Liver (tissue), 9 donors: ENCODE data around the gene ZDHHC14. TPM values are rescaled to one million over a fixed set of nuclear protein-coding genes. Genes with fewer than 3 reads are reported as not detected.

ENCODE experiments used
- DNase-seq: peaks from one replicate; pipeline ENCODE4 v3.0.0-alpha.2; 2017; ENCODE audit warnings: low spot score
- H3K27ac ChIP-seq, 2 donors: one replicate each; pipeline ENCODE4 v1.7.0; 2013; ENCODE audit warnings: inconsistent platforms in 2 of 2, low read length in 2 of 2, control low read depth in 1 of 2, low read depth in 1 of 2, mild to moderate bottlenecking in 1 of 2
- H3K27me3 ChIP-seq, 4 donors: one replicate each; pipeline versions ENCODE4 v1.6.1 to v1.7.0; 2013; ENCODE audit warnings: low read length in 3 of 4, inconsistent platforms in 1 of 4, mild to moderate bottlenecking in 1 of 4, moderate library complexity in 1 of 4; ENCODE audit not compliant: control insufficient read depth in 4 of 4, insufficient read depth in 4 of 4
- H3K36me3 ChIP-seq, 4 donors: one replicate each; pipeline versions ENCODE4 v1.6.1 to v1.7.0; 2013; ENCODE audit warnings: low read length in 3 of 4, mild to moderate bottlenecking in 3 of 4, low read depth in 1 of 4, moderate library complexity in 1 of 4; ENCODE audit not compliant: control insufficient read depth in 4 of 4, insufficient read depth in 3 of 4
- H3K4me1 ChIP-seq, 4 donors: one replicate each; pipeline versions ENCODE4 v1.6.1 to v1.7.0; 2013; ENCODE audit warnings: low read length in 3 of 4, mild to moderate bottlenecking in 3 of 4, moderate library complexity in 1 of 4; ENCODE audit not compliant: control insufficient read depth in 4 of 4, insufficient read depth in 4 of 4
- H3K4me3 ChIP-seq, 3 donors: one replicate each; pipeline versions ENCODE4 v1.6.1 to v1.7.0; 2013; ENCODE audit warnings: low read length in 3 of 3, control low read depth in 1 of 3, low read depth in 1 of 3, mild to moderate bottlenecking in 1 of 3
- H3K9ac ChIP-seq, 2 donors: one replicate each; pipeline ENCODE4 v1.7.0; 2013; ENCODE audit warnings: low read length in 2 of 2, mild to moderate bottlenecking in 2 of 2, moderate library complexity in 2 of 2, control low read depth in 1 of 2, low read depth in 1 of 2
- H3K9me3 ChIP-seq, 4 donors: one replicate each; pipeline versions ENCODE4 v1.6.1 to v1.7.0; 2013; ENCODE audit warnings: low read length in 3 of 4; ENCODE audit not compliant: control insufficient read depth in 4 of 4
- EGR1 ChIP-seq, 2 donors: IDR thresholded peaks; 2 replicates each; pipeline ENCODE4 v1.6.1; 2016 to 2018; ENCODE audit warnings: antibody characterized with exemption in 2 of 2, low read depth in 2 of 2
- FOXA1 ChIP-seq: IDR thresholded peaks from 2 replicates; pipeline ENCODE4 v1.6.1; 2016; ENCODE audit warnings: antibody characterized with exemption
- FOXA2 ChIP-seq: IDR thresholded peaks from 2 replicates; pipeline ENCODE4 v1.6.1; 2016; ENCODE audit warnings: antibody characterized with exemption
- HNF4A ChIP-seq, 2 donors: conservative IDR thresholded peaks; 2 replicates each; pipeline ENCODE4 v1.6.1; 2016; ENCODE audit warnings: antibody characterized with exemption in 2 of 2, mild to moderate bottlenecking in 2 of 2
- HNF4G ChIP-seq: IDR thresholded peaks from 2 replicates; pipeline ENCODE4 v1.6.1; 2016; ENCODE audit warnings: antibody characterized with exemption
- JUND ChIP-seq, 2 donors: IDR thresholded peaks; 2 replicates each; pipeline ENCODE4 v1.6.1; 2016; ENCODE audit warnings: antibody characterized with exemption in 2 of 2
- NR2F2 ChIP-seq: IDR thresholded peaks from 2 replicates; pipeline ENCODE4 v1.6.1; 2016; ENCODE audit warnings: antibody characterized with exemption
- RAD21 ChIP-seq, 2 donors: IDR thresholded peaks; 2 replicates each; pipeline ENCODE4 v1.6.1; 2016; ENCODE audit warnings: antibody characterized with exemption in 2 of 2, mild to moderate bottlenecking in 2 of 2
- RXRA ChIP-seq, 2 donors: IDR thresholded peaks; 2 replicates each; pipeline ENCODE4 v1.6.1; 2017 to 2018; ENCODE audit warnings: antibody characterized with exemption in 2 of 2, mild to moderate bottlenecking in 1 of 2
- TAF1 ChIP-seq: conservative IDR thresholded peaks from 2 replicates; pipeline ENCODE4 v1.6.1; 2016; ENCODE audit warnings: antibody characterized with exemption, mild to moderate bottlenecking
- YY1 ChIP-seq: IDR thresholded peaks from 2 replicates; pipeline ENCODE4 v1.6.1; 2016; ENCODE audit warnings: antibody characterized with exemption, mild to moderate bottlenecking
- WGBS: extraction: QIAGEN DNeasy Blood & Tissue Kit; methylation state at CpG from one replicate; pipeline ENCODE4 v1.1.7; 2013; 5-methylcytosine and 5-hydroxymethylcytosine counted together
- polyA plus RNA-seq, 2 donors: library from polyadenylated mRNA; stranded (reverse) in 1 of 2; unstranded in 1 of 2; fragments of 200-250 nt in 1 of 2; fragments of >200 nt in 1 of 2; fragmentation: Nextera tagmentation in 1 of 2; extraction: Ambion mirVana in 1 of 2; gene quantifications; one replicate each; pipeline versions ENCODE4 v1.2.1 to v1.2.3, GENCODE V29; 2013 to 2015
- total RNA-seq, 2 donors: library from RNA; depleted of rRNA; stranded (reverse); fragments of >200 nt; gene quantifications; one replicate each; pipeline ENCODE4 v1.2.3, GENCODE V29; 2014
- TF ChIP-seq, protein P1 (sequence below): IDR thresholded peaks from 2 replicates; pipeline ENCODE4 v1.6.1; 2016; ENCODE audit warnings: antibody characterized with exemption
- TF ChIP-seq, protein P2 (sequence below): IDR thresholded peaks from 2 replicates; pipeline ENCODE4 v1.6.1; 2016; ENCODE audit warnings: antibody characterized with exemption
- TF ChIP-seq, protein P3 (sequence below): IDR thresholded peaks from 2 replicates; pipeline ENCODE4 v1.6.1; 2016; ENCODE audit warnings: antibody characterized with exemption
- TF ChIP-seq, protein P4 (sequence below): fragments of 150-350 bp; IDR thresholded peaks from 2 replicates; pipeline ENCODE4 v1.5.1; 2017; ENCODE audit warnings: improper control_type of control experiment, low read depth, low read length; ENCODE audit not compliant: missing input control
- TF ChIP-seq, protein P5 (sequence below): IDR thresholded peaks from 2 replicates; pipeline ENCODE4 v1.6.1; 2016; ENCODE audit warnings: antibody characterized with exemption, mild to moderate bottlenecking
- donor health status: healthy.
- donor health status: healthy.
- donor health status: healthy.
- donor health status: healthy.
- donor health status: healthy.

The ZDHHC14 gene
- total and polyA plus RNA-seq, 4 donors = 4.4 to 11.7 (median 8.4) TPM

DNA sequence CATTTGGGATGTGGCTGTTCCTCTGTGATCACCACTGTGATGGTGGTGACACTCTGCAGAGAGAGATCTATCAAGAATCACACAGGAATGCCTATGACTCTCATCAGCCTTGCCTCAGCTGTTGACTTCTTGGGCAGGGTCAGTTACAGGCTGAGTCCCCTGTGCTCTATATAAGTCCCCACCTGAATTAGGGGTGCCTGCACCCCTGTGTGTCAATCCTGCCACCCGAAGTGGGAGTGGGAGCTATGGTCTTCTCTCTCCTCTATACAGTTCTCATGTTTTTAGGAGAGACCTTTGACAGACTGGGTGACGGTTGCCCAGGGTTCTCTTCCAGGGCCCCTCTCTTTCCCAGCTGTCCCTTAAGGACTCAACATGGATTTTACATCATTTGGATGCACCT, 173.8 kb downstream of the ZDHHC14 start:
- H3K4me3 ChIP-seq = no peak overlapping the region
- DNase-seq = no peak
- TF ChIP-seq, protein P1, sequence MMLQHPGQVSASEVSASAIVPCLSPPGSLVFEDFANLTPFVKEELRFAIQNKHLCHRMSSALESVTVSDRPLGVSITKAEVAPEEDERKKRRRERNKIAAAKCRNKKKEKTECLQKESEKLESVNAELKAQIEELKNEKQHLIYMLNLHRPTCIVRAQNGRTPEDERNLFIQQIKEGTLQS = no peak
- TF ChIP-seq HNF4A (conservative IDR thresholded peaks at IDR 0.05) = no peak
- H3K4me1 ChIP-seq = peaks cover 5 to 30% (median 22%) of the 10 kb centered on the region in 4 donors
- no peak overlapping the region for H3K9ac ChIP-seq
- no peak overlapping the region for H3K27ac ChIP-seq
- H3K36me3 ChIP-seq = peaks cover 0 to 5% (median 1%) of the 10 kb centered on the region in 4 donors
- WGBS = 92% methylated on average over 2 of the region's 2 CpGs
- no peaks in the 10 kb centered on the region for H3K27me3 ChIP-seq
- H3K9me3 ChIP-seq = no peaks in the 10 kb centered on the region

DNA sequence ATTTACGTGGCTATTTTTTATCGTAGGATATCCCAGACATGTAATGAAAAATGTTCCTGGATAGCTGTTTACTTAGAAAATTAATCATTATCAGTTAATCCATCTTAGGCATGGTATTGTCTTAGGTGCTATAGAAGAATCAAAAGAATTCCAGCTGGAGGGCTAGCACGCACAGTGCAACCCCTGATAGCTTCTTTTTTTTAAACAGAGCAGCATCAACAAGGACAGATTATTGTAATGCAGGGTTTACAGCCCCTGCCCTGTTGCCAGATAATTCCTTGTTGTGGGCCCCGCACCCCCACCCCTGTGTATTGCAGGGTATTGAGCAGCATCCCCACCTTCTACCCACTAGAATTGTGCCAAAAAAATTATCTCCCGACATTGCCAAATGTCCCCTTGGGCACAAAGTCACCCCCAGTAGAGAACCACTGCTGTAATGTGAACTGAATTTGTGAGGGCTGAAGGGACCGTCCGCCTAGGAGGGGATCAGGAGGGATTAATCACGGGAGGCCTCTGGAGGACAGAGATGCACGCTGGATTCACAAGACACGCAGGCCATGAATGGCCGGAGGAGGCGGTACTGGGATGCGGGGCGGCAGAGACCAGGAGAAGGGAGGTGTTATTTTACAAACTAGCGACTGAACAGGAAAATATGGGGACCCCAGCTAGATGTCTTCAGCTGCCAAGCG, 174.6 kb downstream of the ZDHHC14 start:
- DNase-seq = no peak
- TF ChIP-seq, protein P2, sequence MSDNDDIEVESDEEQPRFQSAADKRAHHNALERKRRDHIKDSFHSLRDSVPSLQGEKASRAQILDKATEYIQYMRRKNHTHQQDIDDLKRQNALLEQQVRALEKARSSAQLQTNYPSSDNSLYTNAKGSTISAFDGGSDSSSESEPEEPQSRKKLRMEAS = no peak
- TF ChIP-seq FOXA2 (no peak), YY1 (no peak), HNF4G (no peak), NR2F2 (no peak), RAD21 (IDR thresholded peaks at IDR 0.05) (no peak), RXRA (IDR thresholded peaks at IDR 0.05) (no peak), TAF1 (no peak), JUND (IDR thresholded peaks at IDR 0.05) (no peak), EGR1 (IDR thresholded peaks at IDR 0.05; ENCODE audit: low read depth in 2 of 2) (no peak), FOXA1 (no peak), HNF4A (conservative IDR thresholded peaks at IDR 0.05) (no peak)
- TF ChIP-seq, protein P1 = no peak
- TF ChIP-seq, protein P3, sequence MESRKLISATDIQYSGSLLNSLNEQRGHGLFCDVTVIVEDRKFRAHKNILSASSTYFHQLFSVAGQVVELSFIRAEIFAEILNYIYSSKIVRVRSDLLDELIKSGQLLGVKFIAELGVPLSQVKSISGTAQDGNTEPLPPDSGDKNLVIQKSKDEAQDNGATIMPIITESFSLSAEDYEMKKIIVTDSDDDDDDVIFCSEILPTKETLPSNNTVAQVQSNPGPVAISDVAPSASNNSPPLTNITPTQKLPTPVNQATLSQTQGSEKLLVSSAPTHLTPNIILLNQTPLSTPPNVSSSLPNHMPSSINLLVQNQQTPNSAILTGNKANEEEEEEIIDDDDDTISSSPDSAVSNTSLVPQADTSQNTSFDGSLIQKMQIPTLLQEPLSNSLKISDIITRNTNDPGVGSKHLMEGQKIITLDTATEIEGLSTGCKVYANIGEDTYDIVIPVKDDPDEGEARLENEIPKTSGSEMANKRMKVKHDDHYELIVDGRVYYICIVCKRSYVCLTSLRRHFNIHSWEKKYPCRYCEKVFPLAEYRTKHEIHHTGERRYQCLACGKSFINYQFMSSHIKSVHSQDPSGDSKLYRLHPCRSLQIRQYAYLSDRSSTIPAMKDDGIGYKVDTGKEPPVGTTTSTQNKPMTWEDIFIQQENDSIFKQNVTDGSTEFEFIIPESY = no peak
- TF ChIP-seq, protein P4, sequence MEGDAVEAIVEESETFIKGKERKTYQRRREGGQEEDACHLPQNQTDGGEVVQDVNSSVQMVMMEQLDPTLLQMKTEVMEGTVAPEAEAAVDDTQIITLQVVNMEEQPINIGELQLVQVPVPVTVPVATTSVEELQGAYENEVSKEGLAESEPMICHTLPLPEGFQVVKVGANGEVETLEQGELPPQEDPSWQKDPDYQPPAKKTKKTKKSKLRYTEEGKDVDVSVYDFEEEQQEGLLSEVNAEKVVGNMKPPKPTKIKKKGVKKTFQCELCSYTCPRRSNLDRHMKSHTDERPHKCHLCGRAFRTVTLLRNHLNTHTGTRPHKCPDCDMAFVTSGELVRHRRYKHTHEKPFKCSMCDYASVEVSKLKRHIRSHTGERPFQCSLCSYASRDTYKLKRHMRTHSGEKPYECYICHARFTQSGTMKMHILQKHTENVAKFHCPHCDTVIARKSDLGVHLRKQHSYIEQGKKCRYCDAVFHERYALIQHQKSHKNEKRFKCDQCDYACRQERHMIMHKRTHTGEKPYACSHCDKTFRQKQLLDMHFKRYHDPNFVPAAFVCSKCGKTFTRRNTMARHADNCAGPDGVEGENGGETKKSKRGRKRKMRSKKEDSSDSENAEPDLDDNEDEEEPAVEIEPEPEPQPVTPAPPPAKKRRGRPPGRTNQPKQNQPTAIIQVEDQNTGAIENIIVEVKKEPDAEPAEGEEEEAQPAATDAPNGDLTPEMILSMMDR = no peak
- TF ChIP-seq, protein P5, sequence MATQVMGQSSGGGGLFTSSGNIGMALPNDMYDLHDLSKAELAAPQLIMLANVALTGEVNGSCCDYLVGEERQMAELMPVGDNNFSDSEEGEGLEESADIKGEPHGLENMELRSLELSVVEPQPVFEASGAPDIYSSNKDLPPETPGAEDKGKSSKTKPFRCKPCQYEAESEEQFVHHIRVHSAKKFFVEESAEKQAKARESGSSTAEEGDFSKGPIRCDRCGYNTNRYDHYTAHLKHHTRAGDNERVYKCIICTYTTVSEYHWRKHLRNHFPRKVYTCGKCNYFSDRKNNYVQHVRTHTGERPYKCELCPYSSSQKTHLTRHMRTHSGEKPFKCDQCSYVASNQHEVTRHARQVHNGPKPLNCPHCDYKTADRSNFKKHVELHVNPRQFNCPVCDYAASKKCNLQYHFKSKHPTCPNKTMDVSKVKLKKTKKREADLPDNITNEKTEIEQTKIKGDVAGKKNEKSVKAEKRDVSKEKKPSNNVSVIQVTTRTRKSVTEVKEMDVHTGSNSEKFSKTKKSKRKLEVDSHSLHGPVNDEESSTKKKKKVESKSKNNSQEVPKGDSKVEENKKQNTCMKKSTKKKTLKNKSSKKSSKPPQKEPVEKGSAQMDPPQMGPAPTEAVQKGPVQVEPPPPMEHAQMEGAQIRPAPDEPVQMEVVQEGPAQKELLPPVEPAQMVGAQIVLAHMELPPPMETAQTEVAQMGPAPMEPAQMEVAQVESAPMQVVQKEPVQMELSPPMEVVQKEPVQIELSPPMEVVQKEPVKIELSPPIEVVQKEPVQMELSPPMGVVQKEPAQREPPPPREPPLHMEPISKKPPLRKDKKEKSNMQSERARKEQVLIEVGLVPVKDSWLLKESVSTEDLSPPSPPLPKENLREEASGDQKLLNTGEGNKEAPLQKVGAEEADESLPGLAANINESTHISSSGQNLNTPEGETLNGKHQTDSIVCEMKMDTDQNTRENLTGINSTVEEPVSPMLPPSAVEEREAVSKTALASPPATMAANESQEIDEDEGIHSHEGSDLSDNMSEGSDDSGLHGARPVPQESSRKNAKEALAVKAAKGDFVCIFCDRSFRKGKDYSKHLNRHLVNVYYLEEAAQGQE = no peak
- 89% methylated on average over 16 of the region's 16 CpGs for WGBS
- Histone ChIP-seq H3K4me1 (peaks cover 5 to 32% (median 22%) of the 10 kb centered on the region in 4 donors), H3K27me3 (no peaks in the 10 kb centered on the region), H3K36me3 (peaks cover 0 to 4% (median 0%) of the 10 kb centered on the region in 4 donors), H3K9ac (no peak overlapping the region), H3K4me3 (no peak overlapping the region), H3K9me3 (no peaks in the 10 kb centered on the region), H3K27ac (no peak overlapping the region)
